ENCODE measurements around the gene COG5.

GRCh38 chr7:107543338-107543993 lies 20.3 kb downstream of the COG5 start:
- TF ChIP-seq CTCF (IDR thresholded peaks at IDR 0.05) (no peak), POLR2A (IDR thresholded peaks at IDR 0.05) (no peak)
